ENCODE data around the gene ELOVL6. TPM values are rescaled to one million over a fixed set of nuclear protein-coding genes. Genes with fewer than 3 reads are reported as not detected.

The ELOVL6 gene
- total RNA-seq, 1 experiment from 2014 or later, result 38.7 TPM

GRCh38 chr4:110062166-110062565, 136.2 kb downstream of the ELOVL6 start:
- Histone ChIP-seq H3K9ac (ENCODE audit: low read length) (no peak overlapping the region), H3K9me3 (ENCODE audit: control insufficient read depth in 1 of 2, insufficient read depth in 1 of 2, low read depth in 1 of 2, low read length in 2 of 2) (no peaks in the 10 kb centered on the region), H3K4me1 (ENCODE audit: control insufficient read depth in 1 of 2, insufficient read depth in 2 of 2, low read length in 2 of 2) (peaks cover 0 to 10% of the 10 kb centered on the region in 2 experiments; a peak in 3 of 4 replicates), H3K9me2 (ENCODE audit: insufficient read depth) (no peaks in the 10 kb centered on the region), H4K20me1 (ENCODE audit: insufficient read depth) (no peaks in the 10 kb centered on the region), H3K4me3 (replicated peaks in 1 of 2; ENCODE audit: low read depth in 1 of 2, low read length in 2 of 2) (no peak overlapping the region), H3K79me2 (ENCODE audit: insufficient read depth, low read length) (no peaks in the 10 kb centered on the region), H3K36me3 (ENCODE audit: control insufficient read depth in 1 of 2, insufficient read depth in 2 of 2, low read length in 2 of 2) (no peaks in the 10 kb centered on the region), H3K4me2 (ENCODE audit: low read length) (no peak overlapping the region), H3K27me3 (ENCODE audit: insufficient read depth, low read length) (no peaks in the 10 kb centered on the region), H3K27ac (ENCODE audit: low read depth, low read length) (no peak overlapping the region), H2AFZ (ENCODE audit: low read depth, low read length, poor library complexity, severe bottlenecking) (no peak overlapping the region)
- ATAC-seq (no peak), DNase-seq (ENCODE audit: low read depth, low spot score) (no peak)
- intact Hi-C loops (cut with micrococcal nuclease), result no loop called here
- CTCF ChIA-PET, result no interaction called here
- POLR2A ChIA-PET, result no interaction called here
- RAD21 ChIA-PET (ENCODE audit: low non-redundant PET in 1 of 2, low total read pairs in 2 of 2, uncharacterized antibody in 2 of 2, unreplicated experiment in 2 of 2), result no interaction called here
- TF ChIP-seq SP1 (IDR thresholded peaks at IDR 0.05; ENCODE audit: low read depth), result no peak
- no peak for TF ChIP-seq POLR2AphosphoS5 (IDR thresholded peaks at IDR 0.05; ENCODE audit: low read depth, low read length)
- no peak for TF ChIP-seq MAX (IDR thresholded peaks at IDR 0.05)
- BruUV-seq (replicated peaks), result no TSS peak

GRCh38 chr4:110061076-110061475, 137.3 kb downstream of the ELOVL6 start:
- Histone ChIP-seq H3K4me2 (ENCODE audit: low read length) (no peak overlapping the region), H4K20me1 (ENCODE audit: insufficient read depth) (no peaks in the 10 kb centered on the region), H3K9me2 (ENCODE audit: insufficient read depth) (no peaks in the 10 kb centered on the region), H3K36me3 (ENCODE audit: control insufficient read depth in 1 of 2, insufficient read depth in 2 of 2, low read length in 2 of 2) (no peaks in the 10 kb centered on the region), H2AFZ (ENCODE audit: low read depth, low read length, poor library complexity, severe bottlenecking) (no peak overlapping the region), H3K4me1 (ENCODE audit: control insufficient read depth in 1 of 2, insufficient read depth in 2 of 2, low read length in 2 of 2) (peaks cover 0 to 10% of the 10 kb centered on the region in 2 experiments; a peak in 3 of 4 replicates), H3K27ac (ENCODE audit: low read depth, low read length) (no peak overlapping the region), H3K4me3 (replicated peaks in 1 of 2; ENCODE audit: low read depth in 1 of 2, low read length in 2 of 2) (no peak overlapping the region), H3K9me3 (ENCODE audit: control insufficient read depth in 1 of 2, insufficient read depth in 1 of 2, low read depth in 1 of 2, low read length in 2 of 2) (no peaks in the 10 kb centered on the region), H3K9ac (ENCODE audit: low read length) (no peak overlapping the region), H3K79me2 (ENCODE audit: insufficient read depth, low read length) (no peaks in the 10 kb centered on the region), H3K27me3 (ENCODE audit: insufficient read depth, low read length) (no peaks in the 10 kb centered on the region)
- POLR2A ChIA-PET, result no interaction called here
- no peak for DNase-seq (ENCODE audit: low read depth, low spot score)
- no peak for ATAC-seq
- BruUV-seq (replicated peaks), result no TSS peak
- intact Hi-C loops (cut with micrococcal nuclease), result no loop called here
- CTCF ChIA-PET, result no interaction called here
- RAD21 ChIA-PET (ENCODE audit: low non-redundant PET in 1 of 2, low total read pairs in 2 of 2, uncharacterized antibody in 2 of 2, unreplicated experiment in 2 of 2), result no interaction called here
- TF ChIP-seq CTCF (IDR thresholded peaks at IDR 0.05 in 2 of 3, conservative IDR thresholded peaks at IDR 0.05 in 1 of 3; ENCODE audit: borderline replicate concordance in 1 of 3, insufficient read depth in 1 of 3, low read depth in 2 of 3, low read length in 2 of 3) (no peak), ELF1 (IDR thresholded peaks at IDR 0.05; ENCODE audit: borderline replicate concordance, low read depth) (no peak), CBX3 (IDR thresholded peaks at IDR 0.05; ENCODE audit: low read depth) (no peak), POLR2AphosphoS5 (IDR thresholded peaks at IDR 0.05; ENCODE audit: low read depth, low read length) (no peak), CEBPB (IDR thresholded peaks at IDR 0.05; ENCODE audit: low read depth) (no peak), TCF7L2 (IDR thresholded peaks at IDR 0.05; ENCODE audit: borderline replicate concordance, extremely low read depth, insufficient read depth, insufficient read length) (no peak), SIN3A (IDR thresholded peaks at IDR 0.05; ENCODE audit: low read depth) (no peak), YY1 (IDR thresholded peaks at IDR 0.05; ENCODE audit: extremely low read depth, insufficient replicate concordance, low read depth, low read length) (no peak), FOSL1 (IDR thresholded peaks at IDR 0.05; ENCODE audit: low read depth) (no peak), EZH2phosphoT487 (IDR thresholded peaks at IDR 0.05; ENCODE audit: borderline replicate concordance) (no peak), SRF (IDR thresholded peaks at IDR 0.05; ENCODE audit: low read depth) (no peak), ZBTB33 (IDR thresholded peaks at IDR 0.05; ENCODE audit: extremely low read depth, insufficient replicate concordance, low read length) (no peak), SP1 (IDR thresholded peaks at IDR 0.05; ENCODE audit: low read depth) (no peak), ZNF274 (IDR thresholded peaks at IDR 0.05; ENCODE audit: low read depth, low read length) (no peak), ZFX (IDR thresholded peaks at IDR 0.05) (no peak), EZH2 (IDR thresholded peaks at IDR 0.05) (no peak), JUND (IDR thresholded peaks at IDR 0.05) (no peak), RAD21 (IDR thresholded peaks at IDR 0.05; ENCODE audit: low read depth) (no peak)
